ENCODE measurements around the gene CCDC3.

The CCDC3 gene

DNA sequence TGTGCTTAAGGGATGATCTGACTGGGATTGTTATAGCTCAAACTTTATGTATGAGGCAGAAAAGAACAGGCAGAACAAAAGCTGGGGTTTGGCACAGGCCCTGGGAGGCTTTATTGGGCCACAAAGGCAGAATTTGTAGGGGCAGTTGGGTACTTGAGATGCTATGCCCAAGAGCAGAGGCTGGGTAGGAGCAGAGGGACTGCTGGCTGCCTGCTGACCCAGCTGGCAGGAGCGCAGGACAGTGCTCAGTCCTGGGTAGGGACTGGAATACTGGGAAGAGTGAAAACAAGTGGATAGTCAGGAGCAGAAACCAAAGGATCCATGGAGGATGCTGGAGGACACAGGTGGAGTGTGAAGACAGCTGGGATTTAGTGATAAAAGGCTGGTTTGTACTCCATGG, 75.7 kb downstream of the CCDC3 start:
- Histone ChIP-seq H3K4me3 (replicated peaks; ENCODE audit: insufficient read depth, low read length) (no peak overlapping the region), H3K27ac (replicated peaks) (no peak overlapping the region), H3K27me3 (ENCODE audit: insufficient read depth, poor library complexity, severe bottlenecking) (no peaks in the 10 kb centered on the region)
- TF ChIP-seq GABPA (IDR thresholded peaks at IDR 0.05; ENCODE audit: low read depth) (no peak), SPI1 (IDR thresholded peaks at IDR 0.05; ENCODE audit: borderline replicate concordance, low read depth) (no peak), POLR2AphosphoS5 (IDR thresholded peaks at IDR 0.05; ENCODE audit: low read depth) (no peak)
- TF ChIP-seq, protein P1, sequence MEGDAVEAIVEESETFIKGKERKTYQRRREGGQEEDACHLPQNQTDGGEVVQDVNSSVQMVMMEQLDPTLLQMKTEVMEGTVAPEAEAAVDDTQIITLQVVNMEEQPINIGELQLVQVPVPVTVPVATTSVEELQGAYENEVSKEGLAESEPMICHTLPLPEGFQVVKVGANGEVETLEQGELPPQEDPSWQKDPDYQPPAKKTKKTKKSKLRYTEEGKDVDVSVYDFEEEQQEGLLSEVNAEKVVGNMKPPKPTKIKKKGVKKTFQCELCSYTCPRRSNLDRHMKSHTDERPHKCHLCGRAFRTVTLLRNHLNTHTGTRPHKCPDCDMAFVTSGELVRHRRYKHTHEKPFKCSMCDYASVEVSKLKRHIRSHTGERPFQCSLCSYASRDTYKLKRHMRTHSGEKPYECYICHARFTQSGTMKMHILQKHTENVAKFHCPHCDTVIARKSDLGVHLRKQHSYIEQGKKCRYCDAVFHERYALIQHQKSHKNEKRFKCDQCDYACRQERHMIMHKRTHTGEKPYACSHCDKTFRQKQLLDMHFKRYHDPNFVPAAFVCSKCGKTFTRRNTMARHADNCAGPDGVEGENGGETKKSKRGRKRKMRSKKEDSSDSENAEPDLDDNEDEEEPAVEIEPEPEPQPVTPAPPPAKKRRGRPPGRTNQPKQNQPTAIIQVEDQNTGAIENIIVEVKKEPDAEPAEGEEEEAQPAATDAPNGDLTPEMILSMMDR (IDR thresholded peaks at IDR 0.05; ENCODE audit: insufficient read depth, low read length), result no peak
- TF ChIP-seq, protein P2, sequence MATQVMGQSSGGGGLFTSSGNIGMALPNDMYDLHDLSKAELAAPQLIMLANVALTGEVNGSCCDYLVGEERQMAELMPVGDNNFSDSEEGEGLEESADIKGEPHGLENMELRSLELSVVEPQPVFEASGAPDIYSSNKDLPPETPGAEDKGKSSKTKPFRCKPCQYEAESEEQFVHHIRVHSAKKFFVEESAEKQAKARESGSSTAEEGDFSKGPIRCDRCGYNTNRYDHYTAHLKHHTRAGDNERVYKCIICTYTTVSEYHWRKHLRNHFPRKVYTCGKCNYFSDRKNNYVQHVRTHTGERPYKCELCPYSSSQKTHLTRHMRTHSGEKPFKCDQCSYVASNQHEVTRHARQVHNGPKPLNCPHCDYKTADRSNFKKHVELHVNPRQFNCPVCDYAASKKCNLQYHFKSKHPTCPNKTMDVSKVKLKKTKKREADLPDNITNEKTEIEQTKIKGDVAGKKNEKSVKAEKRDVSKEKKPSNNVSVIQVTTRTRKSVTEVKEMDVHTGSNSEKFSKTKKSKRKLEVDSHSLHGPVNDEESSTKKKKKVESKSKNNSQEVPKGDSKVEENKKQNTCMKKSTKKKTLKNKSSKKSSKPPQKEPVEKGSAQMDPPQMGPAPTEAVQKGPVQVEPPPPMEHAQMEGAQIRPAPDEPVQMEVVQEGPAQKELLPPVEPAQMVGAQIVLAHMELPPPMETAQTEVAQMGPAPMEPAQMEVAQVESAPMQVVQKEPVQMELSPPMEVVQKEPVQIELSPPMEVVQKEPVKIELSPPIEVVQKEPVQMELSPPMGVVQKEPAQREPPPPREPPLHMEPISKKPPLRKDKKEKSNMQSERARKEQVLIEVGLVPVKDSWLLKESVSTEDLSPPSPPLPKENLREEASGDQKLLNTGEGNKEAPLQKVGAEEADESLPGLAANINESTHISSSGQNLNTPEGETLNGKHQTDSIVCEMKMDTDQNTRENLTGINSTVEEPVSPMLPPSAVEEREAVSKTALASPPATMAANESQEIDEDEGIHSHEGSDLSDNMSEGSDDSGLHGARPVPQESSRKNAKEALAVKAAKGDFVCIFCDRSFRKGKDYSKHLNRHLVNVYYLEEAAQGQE (IDR thresholded peaks at IDR 0.05; ENCODE audit: insufficient replicate concordance, low read depth), result no peak
- no peak for DNase-seq (ENCODE audit: low read depth in 1 of 2, low spot score in 1 of 2)

DNA sequence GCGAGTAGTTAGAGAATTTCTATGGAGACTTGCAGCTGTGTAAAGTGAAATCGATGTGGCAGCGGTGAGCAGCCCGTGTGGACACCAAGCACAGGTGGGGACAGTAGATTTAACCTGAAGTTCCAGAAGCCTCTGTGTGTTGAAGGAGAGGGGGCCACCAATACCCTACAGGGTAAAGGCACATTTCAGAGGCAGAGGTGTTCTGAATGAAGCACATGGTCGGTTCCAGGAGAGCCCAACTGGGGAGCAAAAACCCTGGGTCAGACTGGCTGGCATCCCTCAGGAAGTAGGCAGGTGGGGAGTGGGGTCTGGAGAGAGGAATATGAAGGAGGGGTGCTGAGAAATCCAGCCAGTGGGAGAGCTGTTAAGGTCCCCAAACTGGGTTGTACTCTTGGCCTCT, 76.6 kb downstream of the CCDC3 start:
- DNase-seq (ENCODE audit: low read depth in 1 of 2, low spot score in 1 of 2), result no peak
- Histone ChIP-seq H3K4me3 (replicated peaks; ENCODE audit: insufficient read depth, low read length) (no peak overlapping the region), H3K27me3 (ENCODE audit: insufficient read depth, poor library complexity, severe bottlenecking) (no peaks in the 10 kb centered on the region), H3K27ac (replicated peaks) (no peak overlapping the region)
- TF ChIP-seq POLR2AphosphoS5 (IDR thresholded peaks at IDR 0.05; ENCODE audit: low read depth) (no peak), SPI1 (IDR thresholded peaks at IDR 0.05; ENCODE audit: borderline replicate concordance, low read depth) (no peak), GABPA (IDR thresholded peaks at IDR 0.05; ENCODE audit: low read depth) (no peak)
- TF ChIP-seq, protein P2 (IDR thresholded peaks at IDR 0.05; ENCODE audit: insufficient replicate concordance, low read depth), result no peak
- TF ChIP-seq, protein P1 (IDR thresholded peaks at IDR 0.05; ENCODE audit: insufficient read depth, low read length), result no peak

DNA sequence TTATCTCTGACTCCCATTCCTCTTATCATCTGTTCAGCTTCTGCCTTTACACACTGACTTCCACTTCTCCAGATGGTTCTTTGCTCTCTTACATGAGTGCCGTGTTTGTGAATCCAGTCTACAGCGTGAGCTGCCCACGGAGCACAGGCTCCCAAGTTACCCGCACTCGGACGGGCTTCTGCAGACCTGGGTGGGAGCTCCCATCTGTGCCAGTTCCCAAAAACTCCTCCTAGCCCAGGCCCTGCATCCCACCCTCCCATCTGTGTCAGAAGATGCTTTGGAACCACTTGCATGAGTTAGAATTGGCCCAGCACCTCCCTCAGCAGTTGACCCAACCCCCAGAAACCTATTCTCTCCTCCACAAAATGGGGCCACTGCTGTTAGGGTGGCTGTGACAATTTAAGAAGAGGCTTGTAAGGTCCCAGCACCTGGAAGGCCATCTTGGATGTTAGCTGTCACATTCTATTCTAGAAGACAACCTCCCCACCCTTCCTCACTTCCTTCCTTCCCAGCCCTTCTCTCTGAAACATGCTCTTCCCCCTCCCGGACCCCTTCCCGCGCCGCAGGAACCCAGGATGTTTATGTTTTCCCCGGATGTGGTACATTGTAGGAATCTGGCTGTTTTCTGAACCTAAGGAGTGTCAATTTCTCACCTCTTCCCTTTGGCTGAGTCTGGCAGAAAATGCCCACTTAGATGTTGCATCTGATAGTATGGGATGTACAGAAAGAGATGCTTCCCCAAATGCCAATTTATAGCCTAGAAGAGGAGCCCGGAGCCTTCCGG, 79.2 kb downstream of the CCDC3 start:
- Histone ChIP-seq H3K27me3 (ENCODE audit: insufficient read depth, poor library complexity, severe bottlenecking) (no peaks in the 10 kb centered on the region), H3K4me3 (replicated peaks; ENCODE audit: insufficient read depth, low read length) (no peak overlapping the region), H3K27ac (replicated peaks) (no peak overlapping the region)
- TF ChIP-seq, protein P1 (IDR thresholded peaks at IDR 0.05; ENCODE audit: insufficient read depth, low read length), result no peak
- TF ChIP-seq GABPA (IDR thresholded peaks at IDR 0.05; ENCODE audit: low read depth), result no peak
- no peak for TF ChIP-seq POLR2AphosphoS5 (IDR thresholded peaks at IDR 0.05; ENCODE audit: low read depth)
- TF ChIP-seq, protein P2 (IDR thresholded peaks at IDR 0.05; ENCODE audit: insufficient replicate concordance, low read depth), result no peak
- TF ChIP-seq SPI1 (IDR thresholded peaks at IDR 0.05; ENCODE audit: borderline replicate concordance, low read depth), result no peak
- no peak for DNase-seq (ENCODE audit: low read depth in 1 of 2, low spot score in 1 of 2)

Measured in HL-60 (cell line).